Esophagus muscularis mucosa (tissue), 4 donors: ENCODE measurements around the gene GORASP2. TPM values are rescaled to one million over a fixed set of nuclear protein-coding genes. Genes with fewer than 3 reads are reported as not detected.

ENCODE experiments used
- DNase-seq: peaks from one replicate; pipeline ENCODE4 v3.0.0-alpha.2; 2017; ENCODE audit errors: extremely low spot score
- H3K27ac ChIP-seq, 4 donors: fragments of 200-600 bp; sonication (generic); replicated peaks in 1 of 4; 1 replicate in 3 of 4; 2 replicates in 1 of 4; pipeline ENCODE4 v1.5.1; 2016 to 2019; ENCODE audit warnings: mild to moderate bottlenecking in 1 of 4
- H3K27me3 ChIP-seq, 4 donors: fragments of 200-600 bp; sonication (generic); one replicate each; pipeline versions ENCODE4 v1.5.1 to v1.6.0; 2016 to 2019
- H3K36me3 ChIP-seq, 4 donors: fragments of 200-600 bp; sonication (generic); one replicate each; pipeline ENCODE4 v1.5.1; 2016 to 2019
- H3K4me1 ChIP-seq, 4 donors: fragments of 200-600 bp; sonication (generic); one replicate each; pipeline ENCODE4 v1.5.1; 2016 to 2019
- H3K4me3 ChIP-seq, 4 donors: fragments of 200-600 bp; sonication (generic); 1 replicate in 2 of 4; 2 replicates in 2 of 4; pipeline ENCODE4 v1.5.1; 2016 to 2019; ENCODE audit warnings: mild to moderate bottlenecking in 4 of 4, moderate library complexity in 1 of 4
- H3K9me3 ChIP-seq, 4 donors: fragments of 200-600 bp; sonication (generic); 1 replicate in 3 of 4; 2 replicates in 1 of 4; pipeline ENCODE4 v1.5.1; 2016 to 2019
- EP300 ChIP-seq: sonication (generic); formaldehyde crosslinking; IDR thresholded peaks from one replicate; pipeline ENCODE4 v1.6.1; 2017; ENCODE audit warnings: antibody characterized with exemption
- POLR2A ChIP-seq: fragments of 450-650 bp; IDR thresholded peaks from one replicate; pipeline ENCODE4 v1.6.1; 2017; ENCODE audit warnings: antibody characterized with exemption, moderate library complexity, mild to moderate bottlenecking, low read depth
- POLR2AphosphoS5 ChIP-seq, 2 donors: sonication (generic); formaldehyde crosslinking; IDR thresholded peaks; one replicate each; pipeline ENCODE4 v1.6.1; 2017; ENCODE audit warnings: antibody characterized with exemption in 2 of 2
- WGBS: methylation state at CpG from one replicate; pipeline ENCODE4 v1.1.5; 2018; 5-methylcytosine and 5-hydroxymethylcytosine counted together
- intact Hi-C: fragments of 100-400 bp; cut with DNase I; formaldehyde crosslinking; loops from one replicate; pipeline ENCODE4 v1.15.1; 2023
- total RNA-seq, 4 donors: library from RNA; depleted of rRNA; stranded (reverse); fragments of >200 nt; gene quantifications; one replicate each; pipeline versions ENCODE4 v1.1.0 to v1.2.1, GENCODE V29; 2016
- TF ChIP-seq, protein P1 (sequence below), 3 experiments: fragments of 200-600 bp in 2 of 3; fragments of 450-650 bp in 1 of 3; sonication (generic) in 2 of 3; IDR thresholded peaks; one replicate each; pipeline ENCODE4 v1.5.1; 2017 to 2019; ENCODE audit warnings: antibody characterized with exemption in 3 of 3, mild to moderate bottlenecking in 2 of 3, moderate library complexity in 1 of 3

Gene GORASP2
- total RNA-seq, 4 donors from 2014 or later: 32.6 to 54.0 (median 42.1) TPM

DNA sequence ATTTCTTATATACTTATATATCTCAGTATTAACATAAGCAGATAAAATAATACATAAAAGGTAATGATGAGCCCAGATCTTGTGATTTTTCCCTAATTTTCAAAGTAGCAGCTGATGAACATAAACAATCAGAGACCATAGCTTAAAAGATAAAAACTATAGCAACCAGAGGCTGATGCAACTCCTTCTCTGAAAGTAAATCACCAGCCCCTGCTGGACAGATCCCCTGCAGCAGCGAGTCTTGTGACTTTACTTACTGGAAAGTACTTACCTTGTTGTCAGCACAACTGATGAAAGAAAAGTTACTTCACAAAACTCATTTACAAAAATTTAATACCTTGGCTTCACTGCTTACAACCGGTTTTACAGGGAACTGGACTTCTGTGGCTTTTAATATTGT, 67.3 kb downstream of the GORASP2 start:
- Histone ChIP-seq H3K9me3 (no peaks in the 10 kb centered on the region), H3K36me3 (peaks cover 20 to 73% (median 38%) of the 10 kb centered on the region in 4 donors), H3K27ac (no peak overlapping the region), H3K4me1 (no peaks in the 10 kb centered on the region), H3K27me3 (no peaks in the 10 kb centered on the region), H3K4me3 (no peak overlapping the region)
- TF ChIP-seq POLR2AphosphoS5 (IDR thresholded peaks at IDR 0.05): no peak
- no peak for DNase-seq
- intact Hi-C loops: no loop called here
- WGBS: 96% methylated on average over 2 of the region's 2 CpGs

DNA sequence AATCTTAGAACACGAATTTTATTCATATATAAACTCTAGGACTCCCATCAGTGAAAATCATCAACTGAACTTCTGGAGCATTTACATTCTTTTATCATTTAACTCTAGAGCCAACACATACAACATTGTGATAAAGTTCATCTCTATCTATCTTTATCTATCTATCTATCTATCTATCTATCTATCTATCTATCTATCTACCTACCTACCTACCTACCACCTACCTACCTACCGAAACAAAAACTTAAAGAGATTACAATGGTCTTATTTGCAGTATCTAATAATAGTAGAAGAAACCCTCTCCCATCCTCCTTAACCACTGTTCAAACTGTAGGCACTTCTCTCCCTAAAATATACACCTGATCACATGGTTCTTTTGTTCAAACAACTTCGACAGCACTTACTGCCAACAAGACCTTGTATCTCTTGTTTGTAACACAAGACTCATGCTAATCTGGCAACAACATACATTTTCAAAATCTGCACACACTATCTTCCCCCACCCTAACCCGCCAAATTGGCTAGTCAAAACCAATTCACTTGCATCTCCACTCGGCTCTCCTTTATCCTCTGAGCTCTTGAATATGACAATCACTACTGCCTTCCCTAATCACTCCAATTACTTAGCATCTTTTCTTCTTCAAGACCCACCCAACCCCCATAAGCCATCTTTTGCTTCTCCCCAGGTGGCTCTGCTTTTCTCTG, 69.0 kb downstream of the GORASP2 start:
- no peaks in the 10 kb centered on the region for H3K27me3 ChIP-seq
- intact Hi-C loops: no loop called here
- H3K36me3 ChIP-seq: peaks cover 13 to 78% (median 40%) of the 10 kb centered on the region in 4 donors
- no peak overlapping the region for H3K4me3 ChIP-seq
- no peaks in the 10 kb centered on the region for H3K4me1 ChIP-seq
- no peak for DNase-seq
- H3K9me3 ChIP-seq: no peaks in the 10 kb centered on the region
- H3K27ac ChIP-seq: no peak overlapping the region
- 88% methylated on average over 5 of the region's 5 CpGs for WGBS
- no peak for TF ChIP-seq EP300
- TF ChIP-seq, protein P1, sequence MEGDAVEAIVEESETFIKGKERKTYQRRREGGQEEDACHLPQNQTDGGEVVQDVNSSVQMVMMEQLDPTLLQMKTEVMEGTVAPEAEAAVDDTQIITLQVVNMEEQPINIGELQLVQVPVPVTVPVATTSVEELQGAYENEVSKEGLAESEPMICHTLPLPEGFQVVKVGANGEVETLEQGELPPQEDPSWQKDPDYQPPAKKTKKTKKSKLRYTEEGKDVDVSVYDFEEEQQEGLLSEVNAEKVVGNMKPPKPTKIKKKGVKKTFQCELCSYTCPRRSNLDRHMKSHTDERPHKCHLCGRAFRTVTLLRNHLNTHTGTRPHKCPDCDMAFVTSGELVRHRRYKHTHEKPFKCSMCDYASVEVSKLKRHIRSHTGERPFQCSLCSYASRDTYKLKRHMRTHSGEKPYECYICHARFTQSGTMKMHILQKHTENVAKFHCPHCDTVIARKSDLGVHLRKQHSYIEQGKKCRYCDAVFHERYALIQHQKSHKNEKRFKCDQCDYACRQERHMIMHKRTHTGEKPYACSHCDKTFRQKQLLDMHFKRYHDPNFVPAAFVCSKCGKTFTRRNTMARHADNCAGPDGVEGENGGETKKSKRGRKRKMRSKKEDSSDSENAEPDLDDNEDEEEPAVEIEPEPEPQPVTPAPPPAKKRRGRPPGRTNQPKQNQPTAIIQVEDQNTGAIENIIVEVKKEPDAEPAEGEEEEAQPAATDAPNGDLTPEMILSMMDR (IDR thresholded peaks at IDR 0.05): no peak
- TF ChIP-seq POLR2A: no peak
- TF ChIP-seq POLR2AphosphoS5 (IDR thresholded peaks at IDR 0.05): no peak

DNA sequence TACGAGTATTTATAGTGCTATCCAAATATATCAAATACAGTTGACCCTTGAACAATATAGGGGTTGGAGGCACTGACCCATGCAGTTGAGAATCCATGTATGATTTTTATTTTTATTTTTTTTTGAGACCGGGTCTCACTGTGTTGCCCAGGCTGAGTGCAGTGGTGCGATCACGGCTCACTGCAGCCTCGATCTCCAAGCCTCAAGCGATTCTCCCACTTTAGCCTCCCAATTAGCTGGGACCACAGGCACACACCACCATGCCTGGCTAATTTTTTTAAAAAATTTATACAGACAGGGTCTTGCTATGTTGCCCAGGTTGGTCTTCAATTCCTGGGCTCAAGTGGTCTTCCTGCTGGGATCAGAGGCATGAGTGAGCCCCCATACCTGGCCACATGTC, 70.6 kb downstream of the GORASP2 start:
- Histone ChIP-seq H3K4me1 (no peaks in the 10 kb centered on the region), H3K27me3 (no peaks in the 10 kb centered on the region), H3K27ac (no peak overlapping the region), H3K36me3 (peaks cover 4 to 78% (median 40%) of the 10 kb centered on the region in 4 donors), H3K4me3 (no peak overlapping the region), H3K9me3 (no peaks in the 10 kb centered on the region)
- intact Hi-C loops: no loop called here
- 97% methylated on average over 6 of the region's 6 CpGs for WGBS
- no peak for TF ChIP-seq POLR2A
- TF ChIP-seq, protein P1 (IDR thresholded peaks at IDR 0.05): no peak
- TF ChIP-seq POLR2AphosphoS5 (IDR thresholded peaks at IDR 0.05): no peak
- no peak for TF ChIP-seq EP300
- DNase-seq: no peak

DNA sequence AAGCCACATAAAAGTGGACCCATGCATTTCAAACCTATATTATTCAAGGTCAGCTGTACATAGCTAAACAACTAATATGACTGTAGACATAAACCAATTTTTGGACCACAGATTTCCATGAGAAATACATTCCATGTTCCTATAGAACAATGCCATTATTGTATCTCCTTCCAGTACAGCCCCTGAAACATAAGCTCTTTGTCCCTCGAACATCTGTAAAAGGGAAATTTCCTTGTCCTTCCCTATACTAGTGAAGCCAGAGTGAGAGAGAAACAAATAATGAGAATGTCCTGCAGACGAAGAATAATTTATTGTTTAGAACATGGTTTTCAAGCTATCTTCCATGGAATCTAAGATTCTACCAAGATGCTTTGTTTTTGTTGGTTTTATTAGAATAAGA, 75.3 kb downstream of the GORASP2 start:
- TF ChIP-seq POLR2A (no peak), EP300 (no peak), POLR2AphosphoS5 (IDR thresholded peaks at IDR 0.05) (no peak)
- TF ChIP-seq, protein P1 (IDR thresholded peaks at IDR 0.05): no peak

DNA sequence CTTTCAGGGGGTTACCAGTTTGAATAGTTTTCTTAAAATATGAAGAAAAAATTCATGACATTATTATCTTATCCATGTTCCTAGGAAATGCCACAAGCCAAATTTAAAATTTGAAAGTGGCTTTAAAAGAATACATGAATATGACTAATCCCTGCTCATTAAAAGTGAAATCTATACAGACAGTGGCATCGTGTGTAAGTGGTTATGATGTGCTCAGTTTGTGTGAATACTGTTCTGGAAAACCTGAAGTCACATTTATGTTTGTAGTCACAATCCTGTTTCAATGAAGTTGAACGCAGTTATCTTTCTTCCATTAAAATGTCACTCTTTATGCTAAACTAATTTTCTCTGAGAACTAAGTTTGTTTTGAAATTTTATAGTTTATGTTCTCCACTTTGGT, 75.8 kb downstream of the GORASP2 start:
- 78% methylated on average over 2 of the region's 2 CpGs for WGBS
- Histone ChIP-seq H3K9me3 (no peaks in the 10 kb centered on the region), H3K27ac (no peak overlapping the region), H3K4me3 (no peak overlapping the region), H3K4me1 (no peaks in the 10 kb centered on the region), H3K36me3 (peaks cover 14 to 70% (median 38%) of the 10 kb centered on the region in 4 donors), H3K27me3 (no peaks in the 10 kb centered on the region)
- intact Hi-C loops: no loop called here
- TF ChIP-seq, protein P1 (IDR thresholded peaks at IDR 0.05): no peak
- TF ChIP-seq EP300 (no peak), POLR2AphosphoS5 (IDR thresholded peaks at IDR 0.05) (no peak), POLR2A (no peak)
- no peak for DNase-seq

More for the DNA sequence above, 75.3 kb downstream of the GORASP2 start:
- Histone ChIP-seq H3K4me3 (no peak overlapping the region), H3K36me3 (peaks cover 14 to 69% (median 38%) of the 10 kb centered on the region in 4 donors), H3K9me3 (no peaks in the 10 kb centered on the region), H3K4me1 (no peaks in the 10 kb centered on the region), H3K27me3 (no peaks in the 10 kb centered on the region), H3K27ac (no peak overlapping the region)
- 87% methylated on average over 2 of the region's 2 CpGs for WGBS
- DNase-seq: no peak
- intact Hi-C loops: no loop called here
